Measurements from ENCODE around the gene TBC1D17.

- TF ChIP-seq CTCF (IDR thresholded peaks at IDR 0.05; ENCODE audit: low read depth, low read length, poor library complexity, severe bottlenecking) (no peak), EZH2phosphoT487 (IDR thresholded peaks at IDR 0.05; ENCODE audit: borderline replicate concordance, low read length) (no peak)
These were observed 26.8 kb upstream of the TBC1D17 start, which contains the start of gene PTOV1 for GRCh38 chr19:49850487-49851342.
